ENCODE data around the gene KCNT1.

DNA sequence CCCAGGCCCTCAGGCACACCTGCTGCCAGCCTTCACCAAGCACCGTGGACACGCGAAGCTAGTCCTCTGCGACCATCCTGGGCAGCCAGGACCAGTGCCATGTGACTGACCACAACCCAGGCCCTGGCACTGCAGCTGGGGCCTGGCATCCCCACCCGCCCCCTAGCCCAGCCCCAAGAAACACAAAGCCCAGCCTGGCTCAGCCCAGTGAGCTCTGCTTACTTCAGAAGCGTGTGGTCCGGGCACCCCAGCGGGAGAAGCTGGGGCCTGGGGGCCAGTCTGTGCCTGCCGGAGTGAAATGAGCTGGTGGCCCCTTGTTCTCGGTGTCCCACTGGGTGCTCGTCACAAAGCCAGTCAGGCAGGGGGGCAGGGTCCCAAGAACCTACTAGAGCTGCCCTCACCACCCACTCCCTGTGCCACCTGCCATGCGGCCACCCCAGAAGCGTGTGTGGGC is 87.9 kb downstream of the KCNT1 start:
- TF ChIP-seq, protein P1, sequence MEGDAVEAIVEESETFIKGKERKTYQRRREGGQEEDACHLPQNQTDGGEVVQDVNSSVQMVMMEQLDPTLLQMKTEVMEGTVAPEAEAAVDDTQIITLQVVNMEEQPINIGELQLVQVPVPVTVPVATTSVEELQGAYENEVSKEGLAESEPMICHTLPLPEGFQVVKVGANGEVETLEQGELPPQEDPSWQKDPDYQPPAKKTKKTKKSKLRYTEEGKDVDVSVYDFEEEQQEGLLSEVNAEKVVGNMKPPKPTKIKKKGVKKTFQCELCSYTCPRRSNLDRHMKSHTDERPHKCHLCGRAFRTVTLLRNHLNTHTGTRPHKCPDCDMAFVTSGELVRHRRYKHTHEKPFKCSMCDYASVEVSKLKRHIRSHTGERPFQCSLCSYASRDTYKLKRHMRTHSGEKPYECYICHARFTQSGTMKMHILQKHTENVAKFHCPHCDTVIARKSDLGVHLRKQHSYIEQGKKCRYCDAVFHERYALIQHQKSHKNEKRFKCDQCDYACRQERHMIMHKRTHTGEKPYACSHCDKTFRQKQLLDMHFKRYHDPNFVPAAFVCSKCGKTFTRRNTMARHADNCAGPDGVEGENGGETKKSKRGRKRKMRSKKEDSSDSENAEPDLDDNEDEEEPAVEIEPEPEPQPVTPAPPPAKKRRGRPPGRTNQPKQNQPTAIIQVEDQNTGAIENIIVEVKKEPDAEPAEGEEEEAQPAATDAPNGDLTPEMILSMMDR (IDR thresholded peaks at IDR 0.05; ENCODE audit: low read depth, low read length): no peak
- TF ChIP-seq EZH2phosphoT487 (IDR thresholded peaks at IDR 0.05; ENCODE audit: low read depth): no peak

Data from OCI-LY3 (cell line).